ENCODE results near the gene SLC66A2.

SLC66A2 gene

GRCh38 chr18:79950515-79951341 lies 725 bp downstream of the SLC66A2 start:
- DNase-seq (ENCODE audit: low read depth), result no peak

- DNase-seq (ENCODE audit: low read depth), result no peak
Observed at GRCh38 chr18:79949697-79950487, 1.6 kb downstream of the SLC66A2 start.

GRCh38 chr18:79948719-79949411 lies 2.6 kb downstream of the SLC66A2 start:
- DNase-seq (ENCODE audit: low read depth), result no peak

GRCh38 chr18:79947881-79948610 lies 3.4 kb downstream of the SLC66A2 start:
- DNase-seq (ENCODE audit: low read depth), result no peak

GRCh38 chr18:79947054-79947755 lies 4.2 kb downstream of the SLC66A2 start:
- no peak for DNase-seq (ENCODE audit: low read depth)

- DNase-seq (ENCODE audit: low read depth), result no peak
Observed at GRCh38 chr18:79945118-79946042, 6.1 kb downstream of the SLC66A2 start.

GRCh38 chr18:79944746-79945117 lies 6.7 kb downstream of the SLC66A2 start:
- DNase-seq (ENCODE audit: low read depth), result no peak

- no peak for DNase-seq (ENCODE audit: low read depth)
Observed at GRCh38 chr18:79944126-79944731, 7.2 kb downstream of the SLC66A2 start.

- DNase-seq (ENCODE audit: low read depth), result no peak
Observed at GRCh38 chr18:79943608-79944125, 7.8 kb downstream of the SLC66A2 start.

- DNase-seq (ENCODE audit: low read depth), result no peak
Observed at GRCh38 chr18:79942786-79943607, 8.5 kb downstream of the SLC66A2 start.

- no peak for DNase-seq (ENCODE audit: low read depth)
Observed at GRCh38 chr18:79942211-79942610, 9.2 kb downstream of the SLC66A2 start.

GRCh38 chr18:79941473-79942119 lies 9.9 kb downstream of the SLC66A2 start:
- no peak for DNase-seq (ENCODE audit: low read depth)

- DNase-seq (ENCODE audit: low read depth), result no peak
Observed at GRCh38 chr18:79940814-79941472, 10.5 kb downstream of the SLC66A2 start.

GRCh38 chr18:79940126-79940813 lies 11.2 kb downstream of the SLC66A2 start:
- DNase-seq (ENCODE audit: low read depth), result no peak

GRCh38 chr18:79939096-79939495 lies 12.4 kb downstream of the SLC66A2 start:
- DNase-seq (ENCODE audit: low read depth), result no peak

GRCh38 chr18:79938196-79938595 lies 13.3 kb downstream of the SLC66A2 start:
- no peak for DNase-seq (ENCODE audit: low read depth)

Measured in T follicular helper cell (primary cell).